Panc1 (cell line): ENCODE results near the gene VSIG8. TPM values are rescaled to one million over a fixed set of nuclear protein-coding genes. Genes with fewer than 3 reads are reported as not detected.

Experiments
- ATAC-seq: fragments of 200-7000 bp; cut with Tn5 transposase; 2 replicates; pipeline ENCODE4 v1.9.1; 2020; ENCODE audit warnings: mild to moderate bottlenecking, moderate library complexity
- BruUV-seq: library from RNA; stranded (reverse); fragments of 400-500 nt; replicated peaks from 2 replicates; lab custom pipeline; 2021; lab: Mats Ljungman, UMichigan
- CTCF ChIA-PET: fragments of 300-600 bp; sonication (Branson Sonifier 250); formaldehyde crosslinking; loops from one replicate; lab custom pipeline; 2022; ENCODE audit warnings: antibody characterized with exemption; lab: Charles Lee
- POLR2A ChIA-PET: fragments of 300-600 bp; sonication (Branson Sonifier 250); formaldehyde crosslinking; loops from one replicate; lab custom pipeline; 2022; ENCODE audit warnings: antibody characterized with exemption; lab: Charles Lee
- DNase-seq: peaks from one replicate; pipeline ENCODE4 v3.0.0-alpha.2; 2010; ENCODE audit warnings: low read depth, low spot score
- H3K27ac ChIP-seq: 2 replicates; pipeline ENCODE4 v1.5.1; 2011; ENCODE audit warnings: mild to moderate bottlenecking, low read length, inconsistent platforms
- H3K27me3 ChIP-seq: fragments of 200-500 bp; sonication (Bioruptor generic); 2 replicates; pipeline ENCODE4 v1.6.0; 2014; ENCODE audit warnings: low read length, inconsistent platforms; ENCODE audit not compliant: control insufficient read depth, insufficient read depth
- H3K36me3 ChIP-seq: fragments of 200-500 bp; sonication (Bioruptor generic); 2 replicates; pipeline ENCODE4 v1.5.1; 2014; ENCODE audit warnings: inconsistent platforms, mild to moderate bottlenecking, low read length, moderate library complexity; ENCODE audit not compliant: control insufficient read depth, insufficient read depth
- H3K4me1 ChIP-seq: 2 replicates; pipeline ENCODE4 v1.5.1; 2011; ENCODE audit warnings: inconsistent platforms, mild to moderate bottlenecking, low read length, moderate library complexity; ENCODE audit not compliant: control insufficient read depth, insufficient read depth
- H3K4me3 ChIP-seq, 2 experiments: 2 replicates each; pipeline ENCODE4 v1.5.1; 2011 to 2012; ENCODE audit warnings: low read depth in 2 of 2, low read length in 2 of 2, mild to moderate bottlenecking in 2 of 2, inconsistent platforms in 1 of 2, moderate library complexity in 1 of 2
- H3K9me3 ChIP-seq: fragments of 200-500 bp; sonication (Bioruptor generic); 2 replicates; pipeline ENCODE4 v1.5.1; 2014; ENCODE audit warnings: low read depth, mild to moderate bottlenecking, inconsistent platforms, low read length, moderate library complexity; ENCODE audit not compliant: control insufficient read depth, insufficient read depth
- POLR2AphosphoS5 ChIP-seq: IDR thresholded peaks from 2 replicates; pipeline ENCODE4 v1.6.1; 2012; ENCODE audit warnings: mild to moderate bottlenecking, low read depth, low read length, moderate library complexity
- SIN3A ChIP-seq: IDR thresholded peaks from 2 replicates; pipeline ENCODE4 v1.6.1; 2012; ENCODE audit warnings: low read depth, mild to moderate bottlenecking, low read length, moderate library complexity, borderline replicate concordance; ENCODE audit not compliant: insufficient read depth
- TCF7L2 ChIP-seq: IDR thresholded peaks from 2 replicates; pipeline ENCODE4 v1.6.1; 2011; ENCODE audit warnings: mild to moderate bottlenecking, low read depth, low read length, inconsistent platforms
- in situ Hi-C: cut with HindIII; loops from 2 replicates; pipeline ENCODE4 v1.10.0; 2016; ENCODE audit warnings: low sequenced_read_pairs, low pct_unique_long_range_greater_than_20kb
- intact Hi-C: fragments of 100-400 bp; cut with micrococcal nuclease; formaldehyde crosslinking; loops from one replicate; pipeline ENCODE4 v1.10.0; 2022; ENCODE audit not compliant: unreplicated experiment
- total RNA-seq: library from RNA; stranded (reverse); gene quantifications from one replicate; pipeline ENCODE4 v1.2.1, GENCODE V29; 2021; ENCODE audit not compliant: unreplicated experiment
- TF ChIP-seq, protein P1 (sequence below), 2 experiments: IDR thresholded peaks; 2 replicates each; pipeline ENCODE4 v1.6.1; 2011 to 2012; ENCODE audit warnings: low read depth in 2 of 2, control low read depth in 1 of 2, low read length in 1 of 2, mild to moderate bottlenecking in 1 of 2, moderate library complexity in 1 of 2; ENCODE audit not compliant: insufficient read depth in 1 of 2
- TF ChIP-seq, protein P2 (sequence below): fragments of 450-650 bp; IDR thresholded peaks from 2 replicates; pipeline ENCODE4 v1.5.1; 2017; ENCODE audit warnings: mild to moderate bottlenecking

The VSIG8 gene
- total RNA-seq, 1 experiment from 2014 or later, result not detected

DNA sequence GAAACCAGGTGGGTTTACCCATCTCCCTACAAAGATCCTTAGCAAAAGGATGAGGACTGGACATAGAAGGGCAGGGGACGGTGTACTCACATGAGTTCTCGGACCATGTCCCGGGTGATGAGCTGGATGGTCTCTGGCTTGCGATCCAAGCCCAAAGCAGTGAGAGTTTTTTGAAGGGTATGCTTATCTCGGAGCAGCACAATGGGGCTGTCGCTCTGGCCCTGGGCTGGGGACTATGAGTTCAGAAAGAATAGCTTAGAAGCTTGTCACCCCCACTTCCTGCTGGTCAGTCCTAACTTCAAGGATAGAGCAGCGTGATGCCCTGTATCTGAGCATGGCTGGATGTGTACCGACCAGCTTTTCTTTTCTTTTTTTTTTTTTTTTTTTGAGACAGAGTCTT lies 27.9 kb upstream of the VSIG8 start:
- in situ Hi-C loops, result no loop called here
- POLR2A ChIA-PET, result interaction anchor here (0.6 kb wide), 1 partner anchor 730 kb away, joined by 3 read pairs; no protein-coding TSS in a partner anchor

GRCh38 chr1:159889821-159890252 lies 27.4 kb upstream of the VSIG8 start:
- no peaks in the 10 kb centered on the region for H3K36me3 ChIP-seq
- H3K9me3 ChIP-seq, result no peaks in the 10 kb centered on the region
- BruUV-seq, result no TSS peak
- H3K4me1 ChIP-seq, result no peaks in the 10 kb centered on the region
- H3K4me3 ChIP-seq, result no peak overlapping the region
- ChIA-PET CTCF (interaction anchor here (0.6 to 2.5 kb wide), 4 partner anchors 91 to 728 kb away, joined by 3 to 13 read pairs (median 4); partner anchors contain the start of gene DUSP23), POLR2A (interaction anchor here (0.6 kb wide), 1 partner anchor 729 kb away, joined by 3 read pairs; no protein-coding TSS in a partner anchor)
- peak; percentile 65; the same call in 1 of the 2 replicates for ATAC-seq
- DNase-seq, result no peak
- H3K27ac ChIP-seq, result no peak overlapping the region
- no peak for TF ChIP-seq TCF7L2
- TF ChIP-seq POLR2AphosphoS5, result no peak
- TF ChIP-seq, protein P1, sequence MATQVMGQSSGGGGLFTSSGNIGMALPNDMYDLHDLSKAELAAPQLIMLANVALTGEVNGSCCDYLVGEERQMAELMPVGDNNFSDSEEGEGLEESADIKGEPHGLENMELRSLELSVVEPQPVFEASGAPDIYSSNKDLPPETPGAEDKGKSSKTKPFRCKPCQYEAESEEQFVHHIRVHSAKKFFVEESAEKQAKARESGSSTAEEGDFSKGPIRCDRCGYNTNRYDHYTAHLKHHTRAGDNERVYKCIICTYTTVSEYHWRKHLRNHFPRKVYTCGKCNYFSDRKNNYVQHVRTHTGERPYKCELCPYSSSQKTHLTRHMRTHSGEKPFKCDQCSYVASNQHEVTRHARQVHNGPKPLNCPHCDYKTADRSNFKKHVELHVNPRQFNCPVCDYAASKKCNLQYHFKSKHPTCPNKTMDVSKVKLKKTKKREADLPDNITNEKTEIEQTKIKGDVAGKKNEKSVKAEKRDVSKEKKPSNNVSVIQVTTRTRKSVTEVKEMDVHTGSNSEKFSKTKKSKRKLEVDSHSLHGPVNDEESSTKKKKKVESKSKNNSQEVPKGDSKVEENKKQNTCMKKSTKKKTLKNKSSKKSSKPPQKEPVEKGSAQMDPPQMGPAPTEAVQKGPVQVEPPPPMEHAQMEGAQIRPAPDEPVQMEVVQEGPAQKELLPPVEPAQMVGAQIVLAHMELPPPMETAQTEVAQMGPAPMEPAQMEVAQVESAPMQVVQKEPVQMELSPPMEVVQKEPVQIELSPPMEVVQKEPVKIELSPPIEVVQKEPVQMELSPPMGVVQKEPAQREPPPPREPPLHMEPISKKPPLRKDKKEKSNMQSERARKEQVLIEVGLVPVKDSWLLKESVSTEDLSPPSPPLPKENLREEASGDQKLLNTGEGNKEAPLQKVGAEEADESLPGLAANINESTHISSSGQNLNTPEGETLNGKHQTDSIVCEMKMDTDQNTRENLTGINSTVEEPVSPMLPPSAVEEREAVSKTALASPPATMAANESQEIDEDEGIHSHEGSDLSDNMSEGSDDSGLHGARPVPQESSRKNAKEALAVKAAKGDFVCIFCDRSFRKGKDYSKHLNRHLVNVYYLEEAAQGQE (IDR thresholded peaks at IDR 0.05; ENCODE audit: insufficient read depth in 1 of 2, low read depth in 2 of 2, low read length in 1 of 2), result no peak
- TF ChIP-seq, protein P2, sequence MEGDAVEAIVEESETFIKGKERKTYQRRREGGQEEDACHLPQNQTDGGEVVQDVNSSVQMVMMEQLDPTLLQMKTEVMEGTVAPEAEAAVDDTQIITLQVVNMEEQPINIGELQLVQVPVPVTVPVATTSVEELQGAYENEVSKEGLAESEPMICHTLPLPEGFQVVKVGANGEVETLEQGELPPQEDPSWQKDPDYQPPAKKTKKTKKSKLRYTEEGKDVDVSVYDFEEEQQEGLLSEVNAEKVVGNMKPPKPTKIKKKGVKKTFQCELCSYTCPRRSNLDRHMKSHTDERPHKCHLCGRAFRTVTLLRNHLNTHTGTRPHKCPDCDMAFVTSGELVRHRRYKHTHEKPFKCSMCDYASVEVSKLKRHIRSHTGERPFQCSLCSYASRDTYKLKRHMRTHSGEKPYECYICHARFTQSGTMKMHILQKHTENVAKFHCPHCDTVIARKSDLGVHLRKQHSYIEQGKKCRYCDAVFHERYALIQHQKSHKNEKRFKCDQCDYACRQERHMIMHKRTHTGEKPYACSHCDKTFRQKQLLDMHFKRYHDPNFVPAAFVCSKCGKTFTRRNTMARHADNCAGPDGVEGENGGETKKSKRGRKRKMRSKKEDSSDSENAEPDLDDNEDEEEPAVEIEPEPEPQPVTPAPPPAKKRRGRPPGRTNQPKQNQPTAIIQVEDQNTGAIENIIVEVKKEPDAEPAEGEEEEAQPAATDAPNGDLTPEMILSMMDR, result no peak
- no peak for TF ChIP-seq SIN3A
- intact Hi-C loops, result loop anchor here (5.0 to 10.0 kb wide), 3 partner anchors 108 to 725 kb away; partner anchors contain the start of gene DUSP23
- in situ Hi-C loops, result no loop called here
- H3K27me3 ChIP-seq, result no peaks in the 10 kb centered on the region

More for the DNA sequence above, 27.9 kb upstream of the VSIG8 start:
- no peaks in the 10 kb centered on the region for H3K4me1 ChIP-seq
- H3K4me3 ChIP-seq, result no peak overlapping the region
- no peaks in the 10 kb centered on the region for H3K27me3 ChIP-seq
- intact Hi-C loops, result loop anchor here (5.0 to 10.0 kb wide), 3 partner anchors 108 to 726 kb away; partner anchors contain the start of gene DUSP23
- no peaks in the 10 kb centered on the region for H3K36me3 ChIP-seq
- H3K27ac ChIP-seq, result no peak overlapping the region
- no peak for ATAC-seq
- no TSS peak for BruUV-seq
- no peak for DNase-seq
- TF ChIP-seq TCF7L2 (no peak), POLR2AphosphoS5 (no peak), SIN3A (no peak)
- TF ChIP-seq, protein P2, result no peak
- TF ChIP-seq, protein P1 (IDR thresholded peaks at IDR 0.05; ENCODE audit: insufficient read depth in 1 of 2, low read depth in 2 of 2, low read length in 1 of 2), result no peak
- no peaks in the 10 kb centered on the region for H3K9me3 ChIP-seq
- CTCF ChIA-PET, result interaction anchor here (0.6 to 2.5 kb wide), 5 partner anchors 92 to 729 kb away, joined by 3 to 16 read pairs (median 5); partner anchors contain the start of gene DUSP23
